Sigmoid colon (tissue), 7 donors: ENCODE data around the gene PIK3CB. TPM values are rescaled to one million over a fixed set of nuclear protein-coding genes. Genes with fewer than 3 reads are reported as not detected.

Experiments
- DNase-seq: peaks from one replicate; pipeline ENCODE4 v3.0.0-alpha.2; 2019
- H3K27ac ChIP-seq, 4 donors: fragments of 200-600 bp; sonication (generic); one replicate each; pipeline ENCODE4 v1.5.1; 2016 to 2019; ENCODE audit warnings: mild to moderate bottlenecking in 1 of 4
- H3K27me3 ChIP-seq, 3 donors: fragments of 200-600 bp; sonication (generic); one replicate each; pipeline ENCODE4 v1.5.1; 2019; ENCODE audit warnings: mild to moderate bottlenecking in 1 of 3
- H3K36me3 ChIP-seq, 4 donors: fragments of 200-600 bp; sonication (generic); one replicate each; pipeline ENCODE4 v1.5.1; 2016 to 2019
- H3K4me1 ChIP-seq, 4 donors: fragments of 200-600 bp; sonication (generic); one replicate each; pipeline ENCODE4 v1.5.1; 2017 to 2019
- H3K4me3 ChIP-seq, 4 donors: fragments of 200-600 bp; sonication (generic); one replicate each; pipeline ENCODE4 v1.5.1; 2017 to 2019; ENCODE audit warnings: mild to moderate bottlenecking in 2 of 4, moderate library complexity in 1 of 4
- H3K9me3 ChIP-seq, 4 donors: fragments of 200-600 bp in 3 of 4; sonication (generic) in 3 of 4; one replicate each; pipeline versions ENCODE4 v1.5.1 to v1.6.1; 2013 to 2019
- EP300 ChIP-seq, 4 donors: sonication (generic); formaldehyde crosslinking; IDR thresholded peaks; one replicate each; pipeline ENCODE4 v1.6.1; 2017; ENCODE audit warnings: antibody characterized with exemption in 4 of 4
- POLR2A ChIP-seq, 2 donors: fragments of 450-650 bp; IDR thresholded peaks; one replicate each; pipeline ENCODE4 v1.6.1; 2016; ENCODE audit warnings: antibody characterized with exemption in 2 of 2, mild to moderate bottlenecking in 2 of 2, moderate library complexity in 2 of 2
- POLR2AphosphoS5 ChIP-seq, 4 donors: sonication (generic); formaldehyde crosslinking; IDR thresholded peaks; one replicate each; pipeline ENCODE4 v1.6.1; 2017; ENCODE audit warnings: antibody characterized with exemption in 4 of 4
- WGBS, 2 donors: extraction: QIAGEN DNeasy Blood & Tissue Kit; methylation state at CpG; one replicate each; pipeline ENCODE4 v1.1.7; 2013; 5-methylcytosine and 5-hydroxymethylcytosine counted together
- intact Hi-C: fragments of 100-400 bp; cut with DNase I; formaldehyde crosslinking; loops from one replicate; pipeline ENCODE4 v1.15.1; 2023
- polyA plus RNA-seq, 3 donors: library from polyadenylated mRNA; stranded (reverse); fragments of 200-250 nt; gene quantifications; one replicate each; pipeline ENCODE4 v1.2.3, GENCODE V29; 2013
- total RNA-seq, 4 donors: library from RNA; depleted of rRNA; stranded (reverse); fragments of >200 nt; gene quantifications; one replicate each; pipeline ENCODE4 v1.1.0, GENCODE V29; 2016
- TF ChIP-seq, protein P1 (sequence below), 4 experiments: fragments of 450-650 bp in 3 of 4; fragments of 200-600 bp in 1 of 4; IDR thresholded peaks; one replicate each; pipeline ENCODE4 v1.5.1; 2016 to 2019; ENCODE audit warnings: antibody characterized with exemption in 4 of 4, mild to moderate bottlenecking in 3 of 4, moderate library complexity in 2 of 4
- donor health status: healthy with polysubstance abuse.
- donor health status: Bipolar disorder and iron deficiency.
- donor health status: healthy.

PIK3CB gene
- total and polyA plus RNA-seq, 7 donors = 17.4 to 29.5 (median 22.0) TPM

- TF ChIP-seq POLR2AphosphoS5 (IDR thresholded peaks at IDR 0.05) (no peak), EP300 (IDR thresholded peaks at IDR 0.05) (no peak)
- TF ChIP-seq, protein P1, sequence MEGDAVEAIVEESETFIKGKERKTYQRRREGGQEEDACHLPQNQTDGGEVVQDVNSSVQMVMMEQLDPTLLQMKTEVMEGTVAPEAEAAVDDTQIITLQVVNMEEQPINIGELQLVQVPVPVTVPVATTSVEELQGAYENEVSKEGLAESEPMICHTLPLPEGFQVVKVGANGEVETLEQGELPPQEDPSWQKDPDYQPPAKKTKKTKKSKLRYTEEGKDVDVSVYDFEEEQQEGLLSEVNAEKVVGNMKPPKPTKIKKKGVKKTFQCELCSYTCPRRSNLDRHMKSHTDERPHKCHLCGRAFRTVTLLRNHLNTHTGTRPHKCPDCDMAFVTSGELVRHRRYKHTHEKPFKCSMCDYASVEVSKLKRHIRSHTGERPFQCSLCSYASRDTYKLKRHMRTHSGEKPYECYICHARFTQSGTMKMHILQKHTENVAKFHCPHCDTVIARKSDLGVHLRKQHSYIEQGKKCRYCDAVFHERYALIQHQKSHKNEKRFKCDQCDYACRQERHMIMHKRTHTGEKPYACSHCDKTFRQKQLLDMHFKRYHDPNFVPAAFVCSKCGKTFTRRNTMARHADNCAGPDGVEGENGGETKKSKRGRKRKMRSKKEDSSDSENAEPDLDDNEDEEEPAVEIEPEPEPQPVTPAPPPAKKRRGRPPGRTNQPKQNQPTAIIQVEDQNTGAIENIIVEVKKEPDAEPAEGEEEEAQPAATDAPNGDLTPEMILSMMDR (IDR thresholded peaks at IDR 0.05) = no peak
- Histone ChIP-seq H3K27me3 (no peaks in the 10 kb centered on the region), H3K4me3 (no peak overlapping the region), H3K4me1 (peaks cover 0 to under 1% (median 0%) of the 10 kb centered on the region in 4 donors), H3K36me3 (peaks cover 0 to 11% (median 0%) of the 10 kb centered on the region in 4 donors), H3K9me3 (no peaks in the 10 kb centered on the region), H3K27ac (no peak overlapping the region)
- no peak for DNase-seq
- WGBS, 2 donors = 46 to 57% methylated on average over 5 of the region's 5 CpGs
- intact Hi-C loops = no loop called here
These were observed 145.8 kb downstream of the PIK3CB start for GRCh38 chr3:138688871-138689299.

DNA sequence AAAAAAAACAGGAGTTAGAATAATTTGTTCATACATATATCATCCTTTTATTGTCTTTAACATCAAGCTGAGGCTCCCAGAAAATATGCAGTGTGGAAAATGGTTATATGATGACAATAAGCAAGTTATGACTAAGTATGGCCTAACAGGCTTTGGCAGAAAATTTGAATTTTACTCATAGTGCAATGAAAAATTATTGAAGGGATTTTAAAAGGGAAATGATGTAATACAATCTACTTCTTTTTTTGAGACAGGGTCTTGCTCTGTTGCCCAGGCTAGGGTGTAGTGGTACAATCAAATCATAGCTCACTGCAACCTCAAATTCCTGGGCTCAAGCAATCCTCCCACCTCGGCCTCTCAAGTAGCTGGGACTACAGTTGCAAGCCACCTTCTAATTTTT, 147.5 kb downstream of the PIK3CB start:
- no peak overlapping the region for H3K27ac ChIP-seq
- DNase-seq = no peak
- 92 to 100% methylated on average over 1 of the region's 1 CpG for WGBS, 2 donors
- TF ChIP-seq EP300 (IDR thresholded peaks at IDR 0.05) (no peak), POLR2A (IDR thresholded peaks at IDR 0.05) (no peak), POLR2AphosphoS5 (IDR thresholded peaks at IDR 0.05) (no peak)
- TF ChIP-seq, protein P1 (IDR thresholded peaks at IDR 0.05) = no peak
- H3K9me3 ChIP-seq = no peaks in the 10 kb centered on the region
- H3K4me1 ChIP-seq = no peaks in the 10 kb centered on the region
- H3K27me3 ChIP-seq = no peaks in the 10 kb centered on the region
- intact Hi-C loops = no loop called here
- H3K36me3 ChIP-seq = peaks cover 0 to 26% (median 0%) of the 10 kb centered on the region in 4 donors
- H3K4me3 ChIP-seq = no peak overlapping the region

DNA sequence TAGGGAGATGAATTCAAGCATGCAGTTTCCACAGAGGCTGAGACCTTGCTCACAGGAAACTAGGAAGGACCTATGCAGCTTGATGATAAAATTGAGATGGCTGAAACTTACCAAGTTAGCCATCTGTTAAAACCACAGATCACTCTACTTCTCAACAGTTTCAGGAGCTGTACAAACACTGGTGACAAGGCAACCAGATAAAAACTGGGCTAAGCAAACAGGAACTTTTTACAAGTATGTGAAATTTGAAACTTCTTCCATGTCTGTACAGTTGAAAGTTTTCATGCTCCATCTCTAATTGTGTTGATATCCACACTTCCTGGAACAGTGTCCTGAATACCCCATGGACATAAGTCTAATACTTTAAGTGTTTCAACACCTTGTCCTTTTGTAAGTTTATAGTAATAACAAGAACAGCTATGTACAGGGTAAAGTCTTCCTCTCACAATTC, 147.9 kb downstream of the PIK3CB start:
- DNase-seq = no peak
- intact Hi-C loops = no loop called here
- Histone ChIP-seq H3K27me3 (no peaks in the 10 kb centered on the region), H3K4me1 (no peaks in the 10 kb centered on the region), H3K9me3 (no peaks in the 10 kb centered on the region), H3K36me3 (peaks cover 0 to 29% (median 0%) of the 10 kb centered on the region in 4 donors), H3K27ac (no peak overlapping the region), H3K4me3 (no peak overlapping the region)
- TF ChIP-seq, protein P1 (IDR thresholded peaks at IDR 0.05) = no peak
- TF ChIP-seq POLR2AphosphoS5 (IDR thresholded peaks at IDR 0.05) (no peak), EP300 (IDR thresholded peaks at IDR 0.05) (no peak), POLR2A (IDR thresholded peaks at IDR 0.05) (no peak)

DNA sequence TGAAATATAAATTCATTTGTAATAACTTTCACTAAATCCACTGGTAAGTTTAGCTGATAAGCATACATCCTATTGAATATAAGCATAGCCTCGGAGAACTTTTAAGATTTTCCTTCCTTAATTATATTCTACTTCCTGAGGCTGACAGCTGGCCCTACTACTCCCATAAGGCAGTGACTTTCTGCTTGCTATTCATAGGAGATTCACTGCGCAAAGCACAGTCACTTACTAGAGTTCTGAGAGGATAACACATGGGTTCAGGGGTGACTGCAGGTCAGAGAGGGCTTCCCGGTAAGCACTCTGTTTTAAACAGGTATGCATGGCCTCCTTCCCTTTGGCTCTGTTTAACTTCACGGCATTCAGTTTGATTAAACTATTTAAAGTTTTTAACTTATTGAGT, 150.3 kb downstream of the PIK3CB start:
- no peaks in the 10 kb centered on the region for H3K4me1 ChIP-seq
- H3K9me3 ChIP-seq = no peaks in the 10 kb centered on the region
- H3K4me3 ChIP-seq = no peak overlapping the region
- H3K27ac ChIP-seq = no peak overlapping the region
- H3K36me3 ChIP-seq = peaks cover 0 to 39% (median 0%) of the 10 kb centered on the region in 4 donors
- no peak for DNase-seq
- no peak for TF ChIP-seq POLR2AphosphoS5 (IDR thresholded peaks at IDR 0.05)
- H3K27me3 ChIP-seq = no peaks in the 10 kb centered on the region
- WGBS, 2 donors = 78 to 93% methylated on average over 4 of the region's 4 CpGs
- intact Hi-C loops = no loop called here

DNA sequence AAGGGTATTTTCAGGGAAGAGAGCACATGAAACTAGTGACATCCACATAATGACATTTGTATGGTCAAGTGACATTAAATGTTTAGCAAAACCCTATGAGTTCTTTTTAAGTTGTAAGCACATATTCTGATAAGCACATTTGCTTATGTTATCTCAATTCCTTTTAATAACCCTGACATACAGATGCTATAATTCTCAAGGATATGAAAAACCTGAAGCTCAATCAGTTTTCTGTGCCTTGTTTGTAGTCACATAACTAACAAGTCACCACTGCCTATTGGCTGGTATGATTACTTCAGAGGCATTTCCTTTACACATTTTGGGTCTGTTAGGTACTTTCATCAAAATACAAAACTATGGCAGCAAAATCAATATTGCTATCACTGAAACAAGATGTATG, 152.1 kb downstream of the PIK3CB start:
- intact Hi-C loops = no loop called here
- Histone ChIP-seq H3K27ac (no peak overlapping the region), H3K36me3 (peaks cover 0 to 34% (median 3%) of the 10 kb centered on the region in 4 donors), H3K27me3 (no peaks in the 10 kb centered on the region), H3K9me3 (no peaks in the 10 kb centered on the region), H3K4me1 (no peaks in the 10 kb centered on the region), H3K4me3 (no peak overlapping the region)
- TF ChIP-seq POLR2AphosphoS5 (IDR thresholded peaks at IDR 0.05) (no peak), EP300 (IDR thresholded peaks at IDR 0.05) (no peak), POLR2A (IDR thresholded peaks at IDR 0.05) (no peak)
- TF ChIP-seq, protein P1 (IDR thresholded peaks at IDR 0.05) = no peak
- no peak for DNase-seq
